IMR-90 (cell line): ENCODE data around the gene HPSE. TPM values are rescaled to one million over a fixed set of nuclear protein-coding genes. Genes with fewer than 3 reads are reported as not detected.

ENCODE experiments used
- ATAC-seq: fragments of 200-7000 bp; cut with Tn5 transposase; 2 replicates; pipeline ENCODE4 v1.9.1; 2020; ENCODE audit warnings: low read depth, mild to moderate bottlenecking, moderate library complexity
- BruUV-seq: library from RNA; stranded (reverse); fragments of 400-500 nt; replicated peaks from 2 replicates; lab custom pipeline; 2021; lab: Mats Ljungman, UMichigan
- CTCF ChIA-PET: fragments of 300-600 bp; formaldehyde crosslinking; extraction: SDS; loops from one replicate; lab custom pipeline; 2021; ENCODE audit warnings: antibody characterized with exemption; lab: Yijun Ruan, JAX
- POLR2A ChIA-PET: fragments of 300-600 bp; sonication (Branson Sonifier 250); formaldehyde crosslinking; loops from one replicate; lab custom pipeline; 2022; ENCODE audit warnings: antibody characterized with exemption; ENCODE audit not compliant: unreplicated experiment; lab: Charles Lee
- DNase-seq: peaks from one replicate; pipeline ENCODE4 v3.0.0; 2013
- H2AFZ ChIP-seq: replicated peaks from 2 replicates; pipeline ENCODE3; 2013; ENCODE audit warnings: low read length, mild to moderate bottlenecking; ENCODE audit not compliant: poor library complexity
- H2AK5ac ChIP-seq: 2 replicates; pipeline ENCODE4 v1.6.1; 2013; ENCODE audit warnings: low read depth, low read length, inconsistent platforms
- H2AK9ac ChIP-seq: replicated peaks from 2 replicates; pipeline ENCODE3; 2013; ENCODE audit warnings: mild to moderate bottlenecking, low read depth, low read length, moderate library complexity; ENCODE audit not compliant: poor library complexity
- H2BK120ac ChIP-seq: 2 replicates; pipeline ENCODE4 v1.6.1; 2013; ENCODE audit warnings: low read depth, low read length, inconsistent platforms
- H2BK15ac ChIP-seq: 3 replicates; pipeline ENCODE4 v1.6.1; 2013; ENCODE audit warnings: low read depth, low read length, inconsistent platforms
- H2BK20ac ChIP-seq: 2 replicates; pipeline ENCODE4 v1.6.1; 2013; ENCODE audit warnings: low read depth, mild to moderate bottlenecking, inconsistent platforms, low read length, moderate library complexity
- H2BK5ac ChIP-seq: 2 replicates; pipeline ENCODE4 v1.6.1; 2013; ENCODE audit warnings: mild to moderate bottlenecking, low read depth, low read length, inconsistent platforms; ENCODE audit not compliant: poor library complexity, severe bottlenecking
- H3K14ac ChIP-seq: replicated peaks from 2 replicates; pipeline ENCODE4 v1.6.1; 2013; ENCODE audit warnings: low read depth, low read length, inconsistent platforms
- H3K18ac ChIP-seq: 2 replicates; pipeline ENCODE4 v1.6.1; 2013; ENCODE audit warnings: low read depth, low read length, control low read depth
- H3K23ac ChIP-seq: 2 replicates; pipeline ENCODE4 v1.6.1; 2013; ENCODE audit warnings: low read depth, low read length, inconsistent platforms
- H3K27ac ChIP-seq: 2 replicates; pipeline ENCODE4 v1.5.1; 2013; ENCODE audit warnings: mild to moderate bottlenecking, control low read depth, low read length; ENCODE audit not compliant: insufficient read depth
- H3K27me3 ChIP-seq: 2 replicates; pipeline ENCODE4 v1.6.1; 2013; ENCODE audit warnings: low read length; ENCODE audit not compliant: control insufficient read depth, insufficient read depth
- H3K36me3 ChIP-seq: 2 replicates; pipeline ENCODE4 v1.6.1; 2013; ENCODE audit warnings: low read length, mixed read lengths; ENCODE audit not compliant: control insufficient read depth, insufficient read depth
- H3K4ac ChIP-seq: 2 replicates; pipeline ENCODE4 v1.6.1; 2013; ENCODE audit warnings: low read depth, low read length, inconsistent platforms
- H3K4me1 ChIP-seq: 2 replicates; pipeline ENCODE4 v1.6.1; 2013; ENCODE audit warnings: low read length, mixed read lengths; ENCODE audit not compliant: control insufficient read depth, insufficient read depth
- H3K4me2 ChIP-seq: 2 replicates; pipeline ENCODE4 v1.6.1; 2013; ENCODE audit warnings: low read depth, mild to moderate bottlenecking, control low read depth, low read length, moderate library complexity
- H3K4me3 ChIP-seq: 2 replicates; pipeline ENCODE4 v1.5.1; 2013; ENCODE audit warnings: low read depth, mild to moderate bottlenecking, control low read depth, low read length, moderate library complexity; ENCODE audit not compliant: insufficient read depth
- H3K56ac ChIP-seq: 2 replicates; pipeline ENCODE4 v1.6.1; 2013; ENCODE audit warnings: low read length, inconsistent platforms; ENCODE audit not compliant: insufficient read depth; ENCODE audit errors: extremely low read depth
- H3K79me1 ChIP-seq, 2 experiments: 2 replicates each; pipeline ENCODE4 v1.6.1; 2013; ENCODE audit warnings: low read length in 2 of 2, inconsistent platforms in 1 of 2, low read depth in 1 of 2
- H3K9ac ChIP-seq: 2 replicates; pipeline ENCODE4 v1.6.1; 2013; ENCODE audit warnings: low read depth, low read length, control low read depth
- H3K9me1 ChIP-seq: 2 replicates; pipeline ENCODE4 v1.6.1; 2013; ENCODE audit warnings: low read length, inconsistent platforms; ENCODE audit not compliant: insufficient read depth
- H3K9me3 ChIP-seq: 2 replicates; pipeline ENCODE4 v1.6.1; 2013; ENCODE audit warnings: low read length; ENCODE audit not compliant: control insufficient read depth, insufficient read depth
- H4K20me1 ChIP-seq: 2 replicates; pipeline ENCODE4 v1.6.1; 2013; ENCODE audit warnings: low read length, inconsistent platforms; ENCODE audit not compliant: insufficient read depth
- H4K5ac ChIP-seq: 2 replicates; pipeline ENCODE4 v1.6.1; 2013; ENCODE audit warnings: mild to moderate bottlenecking, low read depth, low read length, control low read depth
- H4K8ac ChIP-seq, 2 experiments: 2 replicates each; pipeline ENCODE4 v1.6.1; 2013; ENCODE audit warnings: low read depth in 2 of 2, low read length in 2 of 2, control low read depth in 1 of 2, inconsistent platforms in 1 of 2
- H4K91ac ChIP-seq: 2 replicates; pipeline ENCODE4 v1.6.1; 2013; ENCODE audit warnings: low read depth, low read length, inconsistent platforms; ENCODE audit not compliant: insufficient read depth
- BHLHE40 ChIP-seq: fragments of 150-350 bp; IDR thresholded peaks from 2 replicates; pipeline ENCODE4 v1.6.1; 2016; ENCODE audit warnings: mild to moderate bottlenecking, low read depth, low read length
- CEBPB ChIP-seq: IDR thresholded peaks from 2 replicates; pipeline ENCODE4 v1.6.1; 2012; ENCODE audit warnings: low read depth, low read length, improper control_type of control experiment
- CHD1 ChIP-seq: IDR thresholded peaks from 2 replicates; pipeline ENCODE4 v1.6.1; 2012; ENCODE audit warnings: low read depth, low read length, improper control_type of control experiment
- FOS ChIP-seq: fragments of 150-350 bp; IDR thresholded peaks from 2 replicates; pipeline ENCODE4 v1.6.1; 2016; ENCODE audit warnings: low read depth, low read length
- MAFK ChIP-seq: IDR thresholded peaks from 2 replicates; pipeline ENCODE4 v1.6.1; 2012; ENCODE audit warnings: low read depth, low read length, improper control_type of control experiment
- MAZ ChIP-seq: IDR thresholded peaks from 2 replicates; pipeline ENCODE4 v1.6.1; 2012; ENCODE audit warnings: low read depth, mild to moderate bottlenecking, low read length, improper control_type of control experiment, moderate library complexity, borderline replicate concordance
- MXI1 ChIP-seq: IDR thresholded peaks from 2 replicates; pipeline ENCODE4 v1.6.1; 2012; ENCODE audit warnings: low read depth, mild to moderate bottlenecking, low read length, moderate library complexity, borderline replicate concordance
- NFE2L2 ChIP-seq: fragments of 150-350 bp; IDR thresholded peaks from 2 replicates; pipeline ENCODE4 v1.6.1; 2016; ENCODE audit warnings: low read depth, mild to moderate bottlenecking, low read length
- RCOR1 ChIP-seq: IDR thresholded peaks from 2 replicates; pipeline ENCODE4 v1.6.1; 2012; ENCODE audit warnings: mild to moderate bottlenecking, low read length, improper control_type of control experiment; ENCODE audit not compliant: insufficient replicate concordance
- RFX5 ChIP-seq: IDR thresholded peaks from 2 replicates; pipeline ENCODE4 v1.8.0; 2012; ENCODE audit warnings: low read depth, mild to moderate bottlenecking, low read length, moderate library complexity
- SMC3 ChIP-seq: fragments of 150-350 bp; IDR thresholded peaks from 2 replicates; pipeline ENCODE4 v1.6.1; 2016; ENCODE audit warnings: low read depth, mild to moderate bottlenecking, antibody characterized with exemption, low read length, moderate library complexity
- WGBS, 2 experiments: methylation state at CpG; one replicate each; pipeline versions ENCODE4 v1.1.5 to v1.1.7; 2013; ENCODE audit warnings: missing lambda C conversion rate in 2 of 2; ENCODE audit not compliant: insufficient read length in 1 of 2; ENCODE audit errors: extremely low coverage in 2 of 2; 5-methylcytosine and 5-hydroxymethylcytosine counted together
- dilution Hi-C: fragments of 300-500 bp; cut with HindIII; formaldehyde crosslinking; loops from one replicate; pipeline ENCODE4 v1.14.3; 2018; ENCODE audit warnings: low sequenced_read_pairs; ENCODE audit not compliant: unreplicated experiment
- in situ Hi-C: fragments of 300-500 bp; cut with MboI; formaldehyde crosslinking; loops from 3 replicates; pipeline ENCODE4 v1.14.3; 2019; ENCODE audit warnings: low sequenced_read_pairs, inconsistent platforms, mixed read lengths
- intact Hi-C: fragments of 100-400 bp; cut with micrococcal nuclease; formaldehyde crosslinking; loops from 2 replicates; pipeline ENCODE4 v1.10.0; 2022
- polyA plus RNA-seq, 3 experiments: library from polyadenylated mRNA; depleted of rRNA; stranded (reverse); fragments of >200 nt; gene quantifications; 2 replicates each; pipeline ENCODE4 v1.2.3, GENCODE V29; 2012; ENCODE audit warnings: low replicate concordance in 1 of 3
- total RNA-seq: library from RNA; depleted of rRNA; stranded (reverse); fragments of >200 nt; gene quantifications from 2 replicates; pipeline ENCODE4 v1.2.3, GENCODE V29; 2012
- TF ChIP-seq, protein P1 (sequence below): fragments of 150-350 bp; IDR thresholded peaks from 2 replicates; pipeline ENCODE4 v1.6.1; 2016; ENCODE audit warnings: low read depth, mild to moderate bottlenecking, low read length, moderate library complexity, borderline replicate concordance
- TF ChIP-seq, protein P2 (sequence below): conservative IDR thresholded peaks from 2 replicates; pipeline ENCODE4 v1.5.1; 2012; ENCODE audit warnings: mild to moderate bottlenecking, low read depth, low read length, improper control_type of control experiment
- TF ChIP-seq, protein P3 (sequence below): fragments of 150-350 bp; IDR thresholded peaks from 2 replicates; pipeline ENCODE4 v1.6.1; 2017; ENCODE audit warnings: mild to moderate bottlenecking, antibody characterized with exemption, low read length, low read depth

The HPSE gene
- total and polyA plus RNA-seq, 2 of the 4 experiments (the other 2 are of a cell fraction): under 0.01 to 0.09 TPM

DNA sequence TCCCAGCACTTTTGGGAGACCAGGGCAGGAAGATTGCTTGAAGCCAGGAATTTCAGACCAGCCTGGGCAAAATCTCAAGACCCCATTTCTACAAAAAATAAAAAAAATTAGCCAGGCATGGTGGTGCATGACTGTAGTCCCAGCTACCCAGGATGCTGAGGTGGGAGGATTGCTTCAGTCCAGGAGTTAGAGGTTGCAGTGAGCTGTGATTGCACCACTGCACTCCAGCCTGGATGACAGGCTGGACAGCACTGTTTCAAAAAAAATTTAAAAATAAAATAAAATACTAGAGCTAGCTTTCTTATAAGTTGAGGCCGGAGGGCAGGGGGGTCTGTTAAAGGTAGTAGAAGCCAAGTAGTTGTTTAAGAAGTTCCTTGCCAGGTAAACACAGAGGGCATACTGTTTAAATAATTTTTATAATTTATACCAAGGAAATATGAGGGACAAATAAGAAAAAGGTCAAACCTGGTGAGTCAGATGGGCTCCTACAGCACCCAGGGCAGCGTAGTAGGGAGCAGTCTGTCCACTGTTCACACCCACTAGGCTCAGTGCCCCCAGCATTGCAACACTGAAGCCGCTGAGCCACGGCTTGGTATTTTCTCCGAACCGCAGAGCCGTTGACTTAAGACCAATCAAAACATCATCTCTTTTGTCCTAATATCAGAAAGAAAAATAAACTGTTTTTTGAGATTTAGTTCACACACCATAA is 67.4 kb downstream of the HPSE start:
- no peak overlapping the region; the same call in 1 of the 2 replicates for H3K4ac ChIP-seq
- ATAC-seq (peak; percentile 89), DNase-seq (peak; percentile 74)
- no TSS peak for BruUV-seq
- H2AK9ac ChIP-seq: peak overlapping the region; percentile 69
- H3K27me3 ChIP-seq: no peaks in the 10 kb centered on the region
- no peak overlapping the region; the same call in 1 of the 2 replicates for H3K4me2 ChIP-seq
- H2AK5ac ChIP-seq: no peak overlapping the region
- no peak overlapping the region; the same call in 1 of the 2 replicates for H3K23ac ChIP-seq
- peak overlapping the region; percentile 41 for H2BK5ac ChIP-seq
- no peaks in the 10 kb centered on the region for H3K79me1 ChIP-seq
- WGBS, 2 experiments: no CpG with 5 or more reads among the region's 7 CpGs
- no peaks in the 10 kb centered on the region for H4K20me1 ChIP-seq
- H3K4me1 ChIP-seq: peaks cover 2% of the 10 kb centered on the region; the same call in 1 of the 2 replicates
- no peaks in the 10 kb centered on the region for H3K9me3 ChIP-seq
- in situ Hi-C loops: loop anchor here (10.0 kb wide), 1 partner anchor 822 kb away; no protein-coding TSS in a partner anchor
- H2BK20ac ChIP-seq: 0 out of 2 replicates have a peak overlapping the region, but pooled peaks have one; percentile 3
- POLR2A ChIA-PET: no interaction called here
- peaks cover 4% of the 10 kb centered on the region; the same call in 1 of the 2 replicates for H3K9me1 ChIP-seq
- no peak overlapping the region for H4K91ac ChIP-seq
- H3K56ac ChIP-seq: no peak overlapping the region
- H2BK120ac ChIP-seq: no peak overlapping the region
- dilution Hi-C loops: no loop called here
- CTCF ChIA-PET: interaction anchor here (1.0 to 1.3 kb wide), 2 partner anchors 17 to 212 kb away, joined by 3 to 4 read pairs; no protein-coding TSS in a partner anchor
- no peak overlapping the region for H4K5ac ChIP-seq
- H3K4me3 ChIP-seq: no peak overlapping the region
- no peak overlapping the region for H3K9ac ChIP-seq
- no peak overlapping the region for H2AFZ ChIP-seq
- no peak overlapping the region for H4K8ac ChIP-seq
- H3K36me3 ChIP-seq: 0 out of 2 replicates have a peak, but pooled peaks cover 1% of the 10 kb centered on the region
- intact Hi-C loops: no loop called here
- H3K14ac ChIP-seq: no peak overlapping the region
- no peak overlapping the region for H3K18ac ChIP-seq
- no peak overlapping the region for H2BK15ac ChIP-seq
- H3K27ac ChIP-seq: peak overlapping the region; percentile 53; the same call in 1 of the 2 replicates
- TF ChIP-seq, protein P1, sequence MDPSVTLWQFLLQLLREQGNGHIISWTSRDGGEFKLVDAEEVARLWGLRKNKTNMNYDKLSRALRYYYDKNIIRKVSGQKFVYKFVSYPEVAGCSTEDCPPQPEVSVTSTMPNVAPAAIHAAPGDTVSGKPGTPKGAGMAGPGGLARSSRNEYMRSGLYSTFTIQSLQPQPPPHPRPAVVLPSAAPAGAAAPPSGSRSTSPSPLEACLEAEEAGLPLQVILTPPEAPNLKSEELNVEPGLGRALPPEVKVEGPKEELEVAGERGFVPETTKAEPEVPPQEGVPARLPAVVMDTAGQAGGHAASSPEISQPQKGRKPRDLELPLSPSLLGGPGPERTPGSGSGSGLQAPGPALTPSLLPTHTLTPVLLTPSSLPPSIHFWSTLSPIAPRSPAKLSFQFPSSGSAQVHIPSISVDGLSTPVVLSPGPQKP: no peak
- no peak for TF ChIP-seq RCOR1
- TF ChIP-seq FOS: no peak
- no peak for TF ChIP-seq RFX5
- no peak for TF ChIP-seq BHLHE40
- TF ChIP-seq, protein P2, sequence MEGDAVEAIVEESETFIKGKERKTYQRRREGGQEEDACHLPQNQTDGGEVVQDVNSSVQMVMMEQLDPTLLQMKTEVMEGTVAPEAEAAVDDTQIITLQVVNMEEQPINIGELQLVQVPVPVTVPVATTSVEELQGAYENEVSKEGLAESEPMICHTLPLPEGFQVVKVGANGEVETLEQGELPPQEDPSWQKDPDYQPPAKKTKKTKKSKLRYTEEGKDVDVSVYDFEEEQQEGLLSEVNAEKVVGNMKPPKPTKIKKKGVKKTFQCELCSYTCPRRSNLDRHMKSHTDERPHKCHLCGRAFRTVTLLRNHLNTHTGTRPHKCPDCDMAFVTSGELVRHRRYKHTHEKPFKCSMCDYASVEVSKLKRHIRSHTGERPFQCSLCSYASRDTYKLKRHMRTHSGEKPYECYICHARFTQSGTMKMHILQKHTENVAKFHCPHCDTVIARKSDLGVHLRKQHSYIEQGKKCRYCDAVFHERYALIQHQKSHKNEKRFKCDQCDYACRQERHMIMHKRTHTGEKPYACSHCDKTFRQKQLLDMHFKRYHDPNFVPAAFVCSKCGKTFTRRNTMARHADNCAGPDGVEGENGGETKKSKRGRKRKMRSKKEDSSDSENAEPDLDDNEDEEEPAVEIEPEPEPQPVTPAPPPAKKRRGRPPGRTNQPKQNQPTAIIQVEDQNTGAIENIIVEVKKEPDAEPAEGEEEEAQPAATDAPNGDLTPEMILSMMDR: no peak
- TF ChIP-seq, protein P3, sequence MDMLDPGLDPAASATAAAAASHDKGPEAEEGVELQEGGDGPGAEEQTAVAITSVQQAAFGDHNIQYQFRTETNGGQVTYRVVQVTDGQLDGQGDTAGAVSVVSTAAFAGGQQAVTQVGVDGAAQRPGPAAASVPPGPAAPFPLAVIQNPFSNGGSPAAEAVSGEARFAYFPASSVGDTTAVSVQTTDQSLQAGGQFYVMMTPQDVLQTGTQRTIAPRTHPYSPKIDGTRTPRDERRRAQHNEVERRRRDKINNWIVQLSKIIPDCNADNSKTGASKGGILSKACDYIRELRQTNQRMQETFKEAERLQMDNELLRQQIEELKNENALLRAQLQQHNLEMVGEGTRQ: no peak
- no peak for TF ChIP-seq MXI1
- peak; percentile 47; the same call in 1 of the 2 replicates for TF ChIP-seq MAZ
- TF ChIP-seq SMC3: no peak
- TF ChIP-seq CHD1: no peak
- no peak for TF ChIP-seq NFE2L2
- no peak for TF ChIP-seq MAFK
- TF ChIP-seq CEBPB: peak; percentile 94
